Measurements from ENCODE around the gene KRTAP9-7.

- TF ChIP-seq ZNF138 (CRISPR knock-in tag; conservative IDR thresholded peaks at IDR 0.05) (no peak), ATF2 (CRISPR knock-in tag; IDR thresholded peaks at IDR 0.05; ENCODE audit: borderline replicate concordance, low read depth) (no peak), CTCF (IDR thresholded peaks at IDR 0.05) (no peak), TEAD4 (CRISPR knock-in tag; IDR thresholded peaks at IDR 0.05) (no peak), ZSCAN18 (CRISPR knock-in tag; IDR thresholded peaks at IDR 0.05) (no peak)
Observed at GRCh38 chr17:41265078-41265477, 10.4 kb upstream of the KRTAP9-7 start, which contains the start of gene KRTAP9-6.
